DMS114 treated with DMSO at 0.1 percent for 48 hours (cell line): ENCODE results near the gene FAM89A.

ENCODE experiments used
- DNase-seq: peaks from one replicate; lab custom pipeline; 2025; ENCODE audit not compliant: unreplicated experiment; lab: John Stamatoyannopoulos, UW

The FAM89A gene

DNA sequence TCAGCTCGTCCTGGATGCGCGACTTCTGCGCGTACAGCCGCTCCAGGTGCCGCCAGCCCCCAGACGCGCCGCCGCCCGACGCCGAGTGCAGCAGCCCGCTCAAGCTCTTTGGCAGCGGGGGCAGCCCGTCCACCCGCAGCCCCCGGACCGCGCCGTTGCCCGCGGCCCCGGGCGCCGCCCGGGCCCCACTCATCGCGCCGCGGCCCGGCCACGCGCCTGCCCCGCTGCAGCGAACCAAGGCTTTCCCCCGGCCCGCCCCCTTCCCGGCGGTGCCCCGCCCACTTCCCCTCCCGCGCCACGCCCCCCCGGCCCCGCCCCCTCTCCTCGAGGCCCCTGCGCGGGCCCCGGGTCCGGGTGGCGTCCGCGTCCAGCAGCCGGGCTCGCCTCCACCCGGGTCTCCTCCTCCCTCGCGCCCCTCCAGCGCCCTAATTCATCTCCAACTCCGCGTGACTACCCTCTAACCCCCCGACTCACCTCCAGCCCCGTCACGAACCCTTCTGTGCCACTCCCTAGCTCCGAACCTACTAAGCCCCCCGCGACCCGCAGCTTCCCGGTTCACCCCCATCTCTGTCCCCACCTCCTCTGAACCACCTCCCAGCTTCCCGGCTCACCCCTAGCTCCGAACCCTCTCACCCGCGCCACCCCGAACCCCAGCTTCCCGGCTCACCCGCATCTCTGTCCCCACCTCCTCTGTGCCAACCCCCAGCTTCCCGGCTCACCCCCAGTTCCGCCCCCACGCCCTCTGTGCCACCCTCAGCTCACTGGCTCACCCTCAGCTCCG is at the start of gene FAM89A:
FAM89A (minus strand) TSS at position 236 of the 781 bp plus-strand sequence; CDS start at position 193, 43 bp downstream.
- DNase-seq: no peak

- DNase-seq: no peak
Observed at GRCh38 chr1:231084353-231084752, 44.3 kb upstream of the FAM89A start.

GRCh38 chr1:231079163-231079562 is 39.1 kb upstream of the FAM89A start:
- no peak for DNase-seq

DNA sequence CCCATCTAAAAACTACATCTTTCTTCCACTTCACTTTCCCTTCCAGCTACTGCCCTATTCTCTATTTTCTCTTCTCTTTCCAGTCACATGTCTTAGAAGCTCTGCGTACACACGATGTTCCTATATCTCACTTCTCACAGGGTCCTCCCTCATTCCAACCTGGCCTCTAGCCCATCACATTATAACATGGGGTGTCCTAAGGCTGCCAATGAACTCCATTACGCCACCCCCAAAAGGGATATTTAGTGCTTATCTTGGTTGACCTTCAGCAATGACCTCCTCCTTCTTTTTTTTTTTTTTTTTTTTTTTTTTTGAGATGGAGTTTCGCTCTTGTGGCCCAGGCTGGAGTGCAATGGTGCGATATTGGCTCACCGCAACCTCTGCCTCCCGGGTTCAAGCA is 38.2 kb upstream of the FAM89A start:
- DNase-seq: no peak

DNA sequence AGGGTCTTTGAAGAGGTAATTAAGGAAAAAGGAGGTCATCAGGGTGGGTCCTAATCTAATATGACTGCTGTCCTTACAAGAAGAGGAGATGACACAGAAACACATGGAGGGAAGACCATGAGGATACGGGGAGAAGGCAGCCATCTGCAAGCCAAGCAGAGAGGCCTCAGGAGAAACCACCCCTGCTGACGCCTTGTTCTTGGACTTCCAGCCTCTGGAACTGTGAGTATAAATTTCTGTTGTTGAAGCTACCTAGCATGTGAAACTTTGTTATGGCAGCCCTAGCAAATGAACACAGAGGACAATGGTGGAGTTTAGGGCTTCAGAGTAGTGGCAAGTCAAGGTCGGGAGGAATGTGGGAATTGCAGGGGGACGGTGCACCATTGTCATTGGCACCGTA is 36.7 kb upstream of the FAM89A start:
- no peak for DNase-seq

- DNase-seq: no peak
Observed at GRCh38 chr1:231075497-231075896, 35.4 kb upstream of the FAM89A start.

DNA sequence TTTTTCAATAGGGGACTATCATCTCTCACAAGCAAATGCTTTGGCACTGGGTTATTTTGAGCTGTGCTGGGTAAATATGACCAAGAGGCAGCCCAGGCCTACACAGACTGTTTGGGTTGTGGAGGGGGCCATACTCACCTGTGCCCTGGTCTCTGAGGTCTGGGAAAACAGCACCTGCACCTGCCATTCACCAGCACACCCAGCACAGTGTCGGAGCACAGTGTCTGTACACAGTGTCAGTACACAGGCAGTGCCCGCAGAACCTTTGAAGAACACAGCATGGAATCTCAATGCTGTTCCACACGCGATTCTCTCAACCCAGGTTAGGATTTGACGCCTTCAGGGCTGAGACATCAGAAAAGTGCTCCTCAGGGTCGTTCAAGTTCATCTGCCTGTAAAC is 35.0 kb upstream of the FAM89A start:
- no peak for DNase-seq

- DNase-seq: no peak
Observed at GRCh38 chr1:231074046-231074445, 34.0 kb upstream of the FAM89A start.

DNA sequence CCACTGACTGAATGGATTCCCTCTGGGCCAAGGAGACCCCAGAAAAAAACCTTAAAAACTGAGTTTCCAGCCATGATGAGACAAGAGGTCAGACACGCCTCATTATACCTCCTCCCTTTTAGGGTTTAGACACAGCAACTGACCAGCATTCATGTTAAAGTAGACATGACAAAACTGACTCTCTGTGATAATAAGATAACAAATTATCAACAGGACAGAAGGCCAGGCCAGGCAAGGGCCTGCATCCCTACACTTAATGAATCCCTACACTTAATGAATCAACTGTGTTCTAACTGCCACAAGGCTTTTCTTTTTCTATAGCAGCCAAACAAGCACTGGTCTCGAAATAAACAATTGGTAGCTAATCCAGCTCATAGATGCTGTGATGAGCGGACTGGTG is 33.3 kb upstream of the FAM89A start:
- no peak for DNase-seq

DNA sequence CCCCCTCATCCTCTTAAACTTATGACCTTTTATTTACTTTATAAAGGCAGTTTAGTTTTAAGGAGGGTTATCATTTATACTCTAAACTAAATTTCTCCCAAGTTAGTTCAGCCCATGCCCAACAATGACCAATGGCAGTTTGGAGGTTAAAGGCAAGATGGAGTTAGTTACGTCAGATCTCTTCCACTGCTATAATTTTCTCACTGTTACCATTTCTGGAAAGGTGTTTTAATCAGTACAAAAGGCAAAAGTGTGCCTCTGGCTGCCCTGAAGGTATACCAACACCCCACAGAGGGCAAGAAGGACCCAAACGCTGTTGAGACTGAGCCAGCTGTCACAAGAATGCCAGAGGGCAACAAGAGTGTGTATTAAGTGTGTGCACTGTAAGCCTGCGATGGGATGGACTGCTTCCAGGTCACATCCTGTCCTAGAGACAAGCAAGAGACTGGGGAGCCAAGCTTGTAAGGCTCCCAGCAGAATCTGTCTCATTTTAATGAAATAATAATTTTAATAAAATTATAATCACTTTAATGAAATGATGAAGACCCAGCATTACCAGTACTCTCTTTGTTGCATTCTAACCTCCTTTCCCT is 32.5 kb upstream of the FAM89A start:
- DNase-seq: no peak

- no peak for DNase-seq
Observed at GRCh38 chr1:231072041-231072440, 32.0 kb upstream of the FAM89A start.

DNA sequence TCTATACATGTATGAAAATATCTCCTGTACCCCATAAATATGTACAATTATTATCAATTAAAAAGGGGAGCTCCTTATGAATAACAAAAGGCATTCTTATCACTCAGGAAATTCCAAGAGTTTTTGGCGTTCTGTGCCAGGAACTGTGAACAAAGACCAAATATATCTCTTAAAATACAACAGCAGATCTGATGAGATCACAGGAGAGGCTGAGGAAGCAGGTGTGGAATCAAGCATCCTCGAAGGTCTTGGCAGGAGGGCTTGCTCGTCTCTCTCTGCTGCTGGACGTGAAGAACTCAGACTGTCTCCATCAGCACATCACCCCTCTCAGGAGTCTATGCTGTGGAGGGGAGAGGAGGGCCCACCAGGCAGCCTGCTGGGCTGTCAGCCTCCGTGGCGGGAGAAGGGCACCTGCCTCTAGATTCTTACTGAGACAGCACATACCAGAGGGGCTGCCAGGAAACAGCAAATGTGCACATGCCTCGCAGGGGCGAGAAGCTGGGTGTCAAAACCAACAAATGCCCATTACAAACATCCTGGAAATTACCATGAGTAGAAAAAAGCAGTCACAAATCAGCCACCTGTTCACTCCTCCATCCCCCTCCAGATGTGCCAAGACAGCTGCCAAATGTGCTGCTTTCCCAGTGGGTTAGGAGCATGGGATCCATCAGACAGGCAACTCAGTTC is 30.8 kb upstream of the FAM89A start:
- DNase-seq: no peak

DNA sequence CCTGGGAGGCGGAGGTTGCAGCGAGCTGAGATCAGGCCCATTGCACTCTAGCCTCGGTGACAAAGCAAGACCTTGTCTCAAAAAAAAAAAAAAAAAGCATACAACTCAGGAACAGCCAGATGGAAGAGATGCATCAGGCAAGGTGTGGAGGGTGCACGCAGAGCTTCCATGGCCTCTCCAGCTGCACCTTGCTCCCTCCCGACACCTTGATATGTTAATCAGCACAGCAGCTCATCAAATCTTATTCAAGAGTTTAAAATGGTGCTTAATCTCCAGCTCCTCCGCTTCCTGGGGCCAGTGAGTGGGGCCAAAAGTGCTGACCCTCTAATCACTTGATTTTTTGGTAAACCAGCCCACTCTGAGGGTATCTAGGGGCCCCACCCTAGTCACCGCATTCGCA is 29.3 kb upstream of the FAM89A start:
- no peak for DNase-seq

DNA sequence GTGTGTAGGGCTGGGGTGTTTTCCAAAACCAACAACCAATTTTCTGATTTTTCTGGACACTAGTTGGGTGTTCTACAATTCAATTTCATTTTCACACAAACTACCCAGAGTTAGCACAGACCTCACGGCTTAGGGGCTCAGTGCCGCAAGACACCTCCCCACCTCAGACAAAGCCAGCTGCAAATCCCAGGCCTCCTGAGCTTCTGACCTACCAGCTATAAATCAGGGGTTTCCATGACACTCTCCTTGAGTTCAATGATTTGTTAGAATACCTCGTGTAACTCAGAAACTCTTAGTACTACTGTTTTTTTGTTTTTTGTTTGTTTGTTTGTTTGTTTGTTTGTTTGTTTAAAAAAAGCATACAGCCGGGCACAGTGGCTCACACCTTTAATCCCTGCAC is 28.7 kb upstream of the FAM89A start:
- DNase-seq: no peak

GRCh38 chr1:231065510-231066241 is 25.6 kb upstream of the FAM89A start:
- DNase-seq: no peak

GRCh38 chr1:231064418-231064817 is 24.4 kb upstream of the FAM89A start:
- DNase-seq: no peak

- no peak for DNase-seq
Observed at GRCh38 chr1:231063331-231063730, 23.3 kb upstream of the FAM89A start.

GRCh38 chr1:231062500-231063270 is 22.6 kb upstream of the FAM89A start:
- no peak for DNase-seq

GRCh38 chr1:231059566-231060193 is 19.6 kb upstream of the FAM89A start:
- no peak for DNase-seq

GRCh38 chr1:231058416-231059109 is 18.5 kb upstream of the FAM89A start:
- DNase-seq: no peak
